KBM-7 (cell line): Measurements from ENCODE around the gene DTYMK.

Experiments
- DNase-seq: peaks from one replicate; pipeline ENCODE4 v3.0.0-alpha.2; 2015
- in situ Hi-C: fragments of 300-500 bp; cut with MboI; formaldehyde crosslinking; loops from 2 replicates; pipeline ENCODE4 v1.14.3; 2020; ENCODE audit warnings: low sequenced_read_pairs, low pct_unique_long_range_greater_than_20kb, mixed read lengths

The DTYMK gene

DNA sequence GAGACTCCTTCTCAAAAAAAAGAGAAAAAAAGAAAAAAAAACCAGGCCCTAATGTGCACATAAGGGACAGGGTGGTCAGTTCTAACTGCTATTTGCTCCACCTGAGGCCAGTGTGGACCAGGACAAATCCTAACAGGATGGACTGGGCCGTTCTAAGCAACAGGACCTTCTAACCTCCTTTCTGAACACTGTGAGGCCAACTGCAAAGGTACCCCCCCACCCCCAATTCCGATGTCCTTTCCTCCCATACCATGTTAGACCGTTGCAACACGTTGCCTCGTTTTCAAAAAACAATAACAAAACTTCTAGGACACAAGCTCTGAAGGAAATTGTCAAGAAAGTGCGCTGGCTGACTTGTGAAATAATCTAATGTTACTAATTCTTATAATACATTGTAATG, 50.9 kb downstream of the DTYMK start:
- in situ Hi-C loops: no loop called here
- peak; percentile 44 for DNase-seq

GRCh38 chr2:241633561-241633960, 53.1 kb downstream of the DTYMK start:
- in situ Hi-C loops: no loop called here
- no peak for DNase-seq

GRCh38 chr2:241632478-241633325, 53.9 kb downstream of the DTYMK start:
- in situ Hi-C loops: no loop called here

GRCh38 chr2:241629762-241630435, 56.7 kb downstream of the DTYMK start:
- no peak for DNase-seq
- in situ Hi-C loops: no loop called here

More at GRCh38 chr2:241632478-241633325, 53.9 kb downstream of the DTYMK start:
- no peak for DNase-seq

GRCh38 chr2:241627675-241628074, 58.9 kb downstream of the DTYMK start:
- in situ Hi-C loops: no loop called here
- DNase-seq: no peak
